ENCODE data around the gene ZNF679. TPM values are rescaled to one million over a fixed set of nuclear protein-coding genes. Genes with fewer than 3 reads are reported as not detected.
"Not testable (repeated sequence)": the region's sequence is repeated elsewhere in the genome, so short reads cannot be mapped to it uniquely, and the experiment has no call there.

ZNF679 gene
- total RNA-seq, 1 donor from 2014 or later = not detected

- intact Hi-C loops (cut with micrococcal nuclease) = loop anchor here (5.0 kb wide), 2 partner anchors 406 to 1064 kb away; partner anchors contain the start of gene ZNF92
Observed at GRCh38 chr7:64308016-64308270, 79.7 kb downstream of the ZNF679 start.

- intact Hi-C loops (cut with micrococcal nuclease) = no loop called here
Observed at GRCh38 chr7:64310426-64310825, 82.2 kb downstream of the ZNF679 start.

GRCh38 chr7:64312826-64313225 lies 84.6 kb downstream of the ZNF679 start:
- intact Hi-C loops (cut with micrococcal nuclease) = loop anchor here (1.0 to 2.0 kb wide), 2 partner anchors 250 to 726 kb away; partner anchors contain the start of gene ZNF680

- intact Hi-C loops (cut with micrococcal nuclease) = loop anchor here (1.0 to 2.0 kb wide), 3 partner anchors 249 to 725 kb away; partner anchors contain the start of genes ZNF107 and ZNF680
Observed at GRCh38 chr7:64313740-64314491, 85.6 kb downstream of the ZNF679 start, which contains the start of gene ZNF736. Gene ZNF736 (plus strand): TSS chr7:64313961. CDS start chr7:64314151, 190 bp downstream.

GRCh38 chr7:64314566-64314965 lies 86.3 kb downstream of the ZNF679 start:
- intact Hi-C loops (cut with micrococcal nuclease) = loop anchor here (2.0 kb wide), 1 partner anchor 352 kb away; the partner anchor contains the start of gene ZNF107

GRCh38 chr7:64316031-64316742 lies 87.9 kb downstream of the ZNF679 start:
- intact Hi-C loops (cut with micrococcal nuclease) = not testable (repeated sequence)

Other genes starting within 250 kb of the ZNF679 start
- not detected in 2 replicates for gene ZNF722, start 229.6 kb upstream of the ZNF679 start, total RNA-seq
- gene ZNF727, start 183.0 kb upstream of the ZNF679 start, total RNA-seq = 0.11 and 0.14 TPM in 2 replicates
- gene ZNF735, start 21.3 kb upstream of the ZNF679 start, total RNA-seq = not detected in 2 replicates
- gene ZNF736, start 85.5 kb downstream of the ZNF679 start, total RNA-seq = 22.2 and 24.9 TPM in 2 replicates